MV-4-11 (cell line): Measurements from ENCODE around the gene NUDT22.

ENCODE experiments used
- DNase-seq: peaks from one replicate; lab custom pipeline; 2025; lab: John Stamatoyannopoulos, UW

Gene NUDT22

DNA sequence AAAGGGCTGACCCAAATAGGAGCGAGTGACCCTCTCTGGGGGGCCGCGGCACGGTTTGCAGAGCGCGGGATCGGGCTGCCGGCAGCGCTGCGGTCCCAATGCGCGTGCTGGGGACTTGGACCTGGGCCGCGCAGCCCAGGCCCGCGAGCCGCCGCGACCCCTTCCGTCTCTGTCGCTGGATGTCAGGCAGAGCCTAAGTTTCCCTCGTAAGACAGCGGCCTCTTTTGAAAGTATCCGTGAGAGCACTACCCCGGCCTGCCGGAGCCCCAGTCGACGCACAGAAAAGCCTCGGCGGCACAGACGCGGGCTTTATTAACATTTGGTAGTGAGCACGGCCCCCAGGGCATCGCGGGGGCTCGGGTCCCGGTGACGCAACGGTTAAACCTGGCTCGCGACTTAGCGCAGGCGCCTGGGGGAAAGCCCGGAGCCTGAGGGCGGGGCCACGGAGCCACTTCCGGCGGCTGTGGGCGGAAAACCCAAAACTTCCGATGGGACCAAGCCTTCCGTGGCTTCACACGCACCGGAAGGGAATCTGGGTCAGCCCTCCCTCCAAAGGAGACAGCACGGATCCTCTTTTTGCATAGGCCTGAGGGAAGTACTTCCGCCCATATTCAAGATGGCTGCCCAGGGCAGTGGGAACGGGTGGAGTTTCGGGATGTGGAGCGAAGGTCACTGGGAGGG is 43.6 kb downstream of the NUDT22 start:
- peak; percentile 100 for DNase-seq

DNA sequence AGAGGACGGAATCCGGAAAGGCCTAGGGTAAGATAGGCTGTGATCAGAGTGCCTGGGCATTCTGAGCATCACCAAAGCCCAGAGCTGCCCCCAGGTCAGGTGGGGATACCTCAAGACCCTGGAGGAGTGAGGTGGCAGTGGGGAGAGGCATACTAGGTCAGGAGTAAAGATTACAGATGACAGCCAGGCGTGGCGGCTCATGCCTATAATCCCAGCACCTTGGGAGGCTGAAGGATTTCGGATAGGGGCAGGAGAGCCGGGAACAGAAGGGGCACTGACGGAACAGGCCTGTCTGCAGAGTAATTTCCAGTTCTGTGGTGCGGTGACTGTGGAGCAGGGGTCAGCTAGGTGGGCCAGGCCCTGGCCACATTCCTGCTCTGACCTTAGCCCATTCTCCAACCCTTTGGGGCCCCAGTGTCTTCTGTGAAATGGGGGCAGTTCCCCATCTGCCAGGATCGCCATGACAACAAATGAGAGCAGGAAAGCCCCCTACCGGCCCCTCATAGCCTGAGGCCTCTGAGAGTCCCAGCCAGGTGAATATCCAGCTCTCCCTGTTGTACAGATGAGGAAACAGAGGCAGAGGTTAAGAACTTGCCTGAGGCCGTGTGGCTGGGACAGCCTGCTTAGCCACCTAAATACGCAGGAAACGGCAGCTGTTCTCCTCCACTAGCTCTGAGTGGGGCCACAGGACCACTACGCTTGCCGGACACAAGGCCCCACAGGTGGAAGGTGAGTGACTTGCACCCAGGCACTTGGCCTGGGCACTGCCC is 49.1 kb downstream of the NUDT22 start:
- DNase-seq: no peak

DNA sequence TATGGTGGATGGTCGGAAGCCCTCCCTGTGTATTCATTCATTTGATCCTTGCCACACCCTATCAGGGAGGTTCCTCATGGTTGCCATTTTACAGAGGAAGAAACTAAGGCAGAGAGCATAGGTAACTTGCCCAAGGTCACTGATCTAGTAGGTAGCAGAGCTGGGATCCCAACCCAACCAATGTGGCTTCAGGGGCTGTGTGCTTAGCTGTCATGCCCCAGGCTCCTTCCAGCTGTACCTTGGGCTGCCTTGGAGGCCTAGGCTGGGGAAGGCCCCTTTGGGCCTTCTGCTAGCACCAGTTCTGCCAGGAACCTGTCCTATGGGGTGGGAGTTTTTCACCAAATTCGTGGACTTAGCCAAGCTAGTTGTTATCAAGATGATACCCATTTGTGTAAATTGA is 49.8 kb downstream of the NUDT22 start:
- no peak for DNase-seq

DNA sequence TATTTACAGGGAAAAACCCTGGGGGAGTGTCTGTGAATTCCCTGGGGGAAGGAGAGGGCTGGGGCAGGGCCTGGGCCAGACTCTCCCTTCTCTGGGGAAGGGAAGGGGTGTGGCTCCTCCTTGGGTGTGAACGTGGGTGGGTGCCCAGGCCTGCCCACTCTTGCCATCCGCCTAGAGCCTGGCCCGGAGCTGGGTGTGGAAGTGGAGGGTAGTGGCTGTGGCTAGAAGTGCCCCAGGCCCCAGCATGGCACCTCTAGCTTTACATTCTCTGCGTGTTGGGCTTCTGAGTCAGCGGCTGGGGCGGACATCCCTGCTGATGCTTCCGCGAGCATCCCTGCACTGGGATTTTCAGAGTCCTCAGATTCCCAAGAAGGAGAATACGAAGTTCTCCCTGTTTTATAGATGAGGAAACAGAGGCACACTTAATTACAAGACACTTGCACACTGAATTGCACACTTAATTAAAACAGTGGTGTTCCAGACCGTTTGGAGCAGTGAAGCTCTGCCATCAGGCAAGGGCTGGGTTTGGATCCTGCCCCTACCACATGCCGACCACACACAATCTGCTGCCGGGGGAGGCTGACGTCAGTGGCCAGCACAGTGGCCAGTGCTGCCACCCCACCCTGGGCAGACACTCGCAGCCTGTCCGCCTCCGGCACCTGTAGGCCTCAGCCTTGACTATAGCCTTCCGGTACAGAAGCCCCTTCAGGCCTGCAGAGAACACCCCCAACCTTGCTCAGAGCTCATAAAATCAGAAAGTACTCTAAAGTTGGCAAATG is 50.8 kb downstream of the NUDT22 start:
- no peak for DNase-seq

DNA sequence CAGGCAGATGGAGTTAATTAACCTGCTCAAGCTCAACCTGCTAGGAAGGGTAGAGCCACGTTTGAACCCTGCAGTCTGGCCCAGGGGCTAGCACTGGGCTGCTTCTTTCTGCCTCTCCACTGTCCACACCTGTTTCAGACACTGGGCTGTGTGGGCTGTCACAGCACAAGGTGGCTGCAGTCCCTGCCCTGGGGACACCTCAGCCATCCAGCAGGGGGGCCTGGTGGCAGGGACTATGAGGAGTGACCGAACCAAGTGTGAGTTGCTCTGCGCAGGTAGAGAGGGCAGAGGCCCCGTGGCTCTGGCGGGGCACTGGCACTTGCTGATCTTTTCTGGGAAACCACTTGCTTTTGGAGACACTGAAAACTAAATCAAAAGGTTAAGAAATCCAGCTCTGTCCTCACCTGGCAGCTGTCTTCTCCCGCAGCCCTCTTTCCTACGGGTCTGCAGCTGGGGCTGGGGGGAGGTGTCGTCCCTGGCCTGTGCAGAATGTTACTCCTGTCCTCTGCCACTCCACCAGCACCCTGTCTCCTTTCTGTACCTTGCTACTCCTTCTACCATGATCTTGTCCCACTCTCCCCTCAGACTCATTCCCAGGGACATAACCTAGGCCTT is 52.6 kb downstream of the NUDT22 start:
- DNase-seq: no peak
